Kidney capillary endothelial cell (primary cell): Measurements from ENCODE around the gene MYO15B.

Source experiments
- DNase-seq: peaks from one replicate; pipeline ENCODE4 v3.0.0-alpha.2; 2018; ENCODE audit warnings: low spot score

The MYO15B gene

GRCh38 chr17:75558666-75559530, 28.7 kb upstream of the MYO15B start:
- DNase-seq, result no peak

- no peak for DNase-seq
Measured at GRCh38 chr17:75559958-75560533, 27.6 kb upstream of the MYO15B start.

GRCh38 chr17:75561927-75562603, 25.5 kb upstream of the MYO15B start:
- DNase-seq, result no peak

GRCh38 chr17:75563063-75563758, 24.4 kb upstream of the MYO15B start:
- no peak for DNase-seq

- DNase-seq, result no peak
Measured at GRCh38 chr17:75564195-75564594, 23.4 kb upstream of the MYO15B start.

DNA sequence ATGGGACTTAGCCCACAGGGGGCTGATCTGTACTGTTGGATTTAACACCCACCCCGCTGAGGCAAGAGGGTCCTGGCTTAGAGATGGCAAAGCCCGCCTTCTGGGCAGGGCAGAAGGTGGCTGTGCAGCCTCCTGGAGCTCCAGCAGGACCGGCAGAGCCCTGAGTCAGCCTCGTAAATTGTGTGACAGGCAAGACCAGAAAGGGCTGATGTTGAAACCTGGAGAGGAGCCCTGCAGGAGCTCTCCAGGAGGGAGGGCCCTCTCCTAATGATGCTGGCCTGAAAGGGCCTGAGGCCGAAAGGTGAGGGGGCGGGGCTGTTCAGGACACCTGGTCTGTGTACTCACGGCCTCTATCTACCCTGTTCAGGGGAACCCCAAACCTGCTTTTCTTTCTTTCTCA, 22.5 kb upstream of the MYO15B start:
- DNase-seq, result no peak

GRCh38 chr17:75565618-75566017, 22.0 kb upstream of the MYO15B start:
- DNase-seq, result no peak

DNA sequence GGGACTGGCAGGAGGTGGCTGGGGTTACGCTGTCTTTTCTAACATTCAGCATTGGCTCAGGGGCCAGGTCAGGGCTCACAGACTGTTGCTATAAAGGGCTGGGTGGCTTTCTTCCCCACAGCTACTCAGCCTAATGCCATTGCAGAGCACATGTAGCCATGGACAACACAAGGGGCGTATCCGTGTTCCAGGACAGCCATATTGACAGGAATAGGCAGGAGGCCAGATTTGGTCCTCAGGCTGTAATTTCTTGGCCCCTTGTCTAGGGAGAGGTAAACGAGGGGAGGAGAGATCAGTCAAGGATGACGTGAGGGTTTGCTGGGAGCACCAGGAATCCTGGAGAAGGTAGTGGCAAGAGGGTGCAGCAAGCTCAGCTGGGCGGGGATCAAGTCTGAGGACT, 21.2 kb upstream of the MYO15B start:
- no peak for DNase-seq

DNA sequence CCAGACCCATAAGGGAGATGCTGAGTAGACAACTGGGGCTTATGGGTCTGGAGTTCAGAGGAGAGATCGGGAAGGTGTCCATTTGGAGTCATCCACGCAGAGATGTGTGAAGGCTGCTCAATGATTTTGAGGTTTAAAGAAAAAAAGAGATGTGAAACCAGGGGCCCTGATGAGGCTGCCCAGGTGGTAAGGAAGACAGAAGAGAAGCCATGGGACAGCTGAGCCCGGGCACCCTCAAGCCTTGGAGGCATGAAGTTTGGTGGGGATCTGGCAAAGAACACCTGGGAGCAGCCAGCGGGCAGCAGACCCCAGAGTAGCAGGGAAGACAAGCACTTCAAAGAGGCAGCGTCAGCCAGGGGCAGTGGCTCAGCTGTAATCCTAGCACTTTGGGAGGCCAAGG, 20.8 kb upstream of the MYO15B start:
- DNase-seq, result no peak

DNA sequence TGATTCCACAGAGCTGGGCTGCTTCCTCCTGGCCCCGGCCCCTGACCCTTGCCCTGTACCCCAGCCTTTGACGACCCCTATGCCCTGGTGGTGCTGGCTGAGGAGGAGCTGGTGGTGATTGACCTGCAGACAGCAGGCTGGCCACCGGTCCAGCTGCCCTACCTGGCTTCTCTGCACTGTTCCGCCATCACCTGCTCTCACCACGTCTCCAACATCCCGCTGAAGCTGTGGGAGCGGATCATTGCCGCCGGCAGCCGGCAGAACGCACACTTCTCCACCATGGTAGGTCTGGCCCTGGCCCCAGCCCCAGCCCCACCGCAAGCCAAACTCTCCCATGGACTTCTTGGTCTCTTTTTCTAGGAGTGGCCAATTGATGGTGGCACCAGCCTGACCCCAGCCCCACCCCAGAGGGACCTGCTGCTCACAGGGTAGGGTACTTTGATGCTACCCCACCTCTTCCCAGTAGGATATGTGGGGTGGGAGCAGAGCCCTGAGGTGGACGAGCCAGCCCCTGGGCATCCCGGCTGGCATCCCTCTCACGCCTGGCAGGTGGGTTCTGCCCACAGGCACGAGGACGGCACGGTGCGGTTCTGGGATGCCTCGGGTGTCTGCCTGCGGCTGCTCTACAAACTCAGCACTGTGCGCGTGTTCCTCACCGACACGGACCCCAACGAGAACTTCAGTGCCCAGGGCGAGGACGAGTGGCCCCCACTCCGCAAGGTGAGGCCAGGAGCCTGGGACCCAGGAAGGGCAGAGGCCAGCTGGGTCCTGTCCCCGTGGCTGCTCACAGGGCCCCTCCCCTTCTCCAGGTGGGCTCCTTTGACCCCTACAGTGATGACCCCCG, 19.0 kb upstream of the MYO15B start:
- DNase-seq, result no peak

- DNase-seq, result no peak
Measured at GRCh38 chr17:75570034-75570676, 17.4 kb upstream of the MYO15B start.

GRCh38 chr17:75570772-75571171, 16.8 kb upstream of the MYO15B start:
- no peak for DNase-seq

DNA sequence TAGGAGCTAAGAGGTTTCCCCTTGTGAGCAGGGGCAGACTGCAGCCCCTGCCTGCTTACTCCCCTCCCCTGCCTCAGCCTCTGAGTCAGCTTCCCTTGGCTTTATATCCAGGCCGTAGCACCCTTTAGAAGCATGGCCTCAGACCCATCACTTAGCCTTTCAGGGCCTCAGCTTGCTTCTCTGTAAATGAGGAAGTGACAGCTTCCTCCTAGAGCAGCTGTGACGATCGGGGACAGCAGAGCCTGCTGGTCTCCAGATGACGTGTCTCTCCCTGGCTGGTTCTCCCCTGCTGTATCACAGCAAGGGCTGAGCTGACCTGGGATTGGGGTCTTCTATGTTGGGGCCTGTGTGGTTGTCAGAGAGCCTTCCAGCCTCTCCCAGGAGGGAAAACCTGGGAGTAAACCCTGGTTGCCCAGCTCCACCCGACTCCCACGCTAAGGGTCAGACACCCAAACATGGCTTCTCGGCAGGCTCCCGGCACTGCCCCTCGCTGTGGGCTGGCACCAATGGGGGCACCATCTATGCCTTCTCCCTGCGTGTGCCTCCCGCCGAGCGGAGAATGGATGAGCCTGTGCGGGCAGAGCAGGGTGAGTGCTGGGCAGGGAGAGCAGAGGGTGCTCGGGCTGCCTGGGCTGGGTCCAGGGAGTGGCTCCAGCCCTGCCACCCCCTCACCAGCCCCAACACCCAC, 16.3 kb upstream of the MYO15B start:
- DNase-seq, result peak; percentile 92

- DNase-seq, result no peak
Measured at GRCh38 chr17:75571885-75572215, 15.8 kb upstream of the MYO15B start.

DNA sequence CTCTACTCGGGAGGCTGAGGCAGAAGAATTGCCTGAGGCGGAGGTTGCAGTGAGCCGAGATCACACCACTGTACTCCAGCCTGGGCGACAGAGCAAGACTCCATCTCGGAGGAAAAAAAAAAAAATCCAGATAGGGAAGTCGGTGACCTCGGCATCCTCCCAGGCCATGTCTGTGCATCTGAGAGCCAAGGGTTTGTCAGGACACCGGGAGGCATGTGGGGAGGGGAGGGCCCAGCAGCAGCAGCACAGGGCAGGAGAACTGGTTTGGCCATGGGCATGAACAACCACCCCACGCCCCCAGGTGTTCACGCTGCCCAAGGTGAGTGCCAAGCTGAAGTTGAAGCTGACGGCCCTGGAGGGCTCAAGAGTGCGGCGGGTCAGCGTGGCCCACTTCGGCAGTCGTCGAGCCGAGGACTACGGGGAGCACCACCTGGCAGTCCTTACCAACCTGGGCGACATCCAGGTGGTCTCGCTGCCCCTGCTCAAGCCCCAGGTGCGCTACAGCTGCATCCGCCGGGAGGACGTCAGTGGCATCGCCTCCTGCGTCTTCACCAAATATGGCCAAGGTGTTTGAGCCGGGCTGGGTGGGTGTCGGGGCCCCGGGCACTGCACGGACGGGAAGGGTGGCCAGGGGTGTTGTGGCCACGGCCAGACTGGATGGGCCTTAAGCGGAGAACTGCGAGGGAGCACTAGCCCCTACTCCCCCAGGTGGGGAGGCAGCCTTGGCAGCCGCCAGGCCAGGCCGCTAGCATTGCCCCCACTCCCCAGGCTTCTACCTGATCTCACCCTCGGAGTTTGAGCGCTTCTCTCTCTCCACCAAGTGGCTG, 14.7 kb upstream of the MYO15B start:
- no peak for DNase-seq

GRCh38 chr17:75573540-75573957, 14.1 kb upstream of the MYO15B start:
- DNase-seq, result no peak

- no peak for DNase-seq
Measured at GRCh38 chr17:75573994-75574393, 13.6 kb upstream of the MYO15B start.

DNA sequence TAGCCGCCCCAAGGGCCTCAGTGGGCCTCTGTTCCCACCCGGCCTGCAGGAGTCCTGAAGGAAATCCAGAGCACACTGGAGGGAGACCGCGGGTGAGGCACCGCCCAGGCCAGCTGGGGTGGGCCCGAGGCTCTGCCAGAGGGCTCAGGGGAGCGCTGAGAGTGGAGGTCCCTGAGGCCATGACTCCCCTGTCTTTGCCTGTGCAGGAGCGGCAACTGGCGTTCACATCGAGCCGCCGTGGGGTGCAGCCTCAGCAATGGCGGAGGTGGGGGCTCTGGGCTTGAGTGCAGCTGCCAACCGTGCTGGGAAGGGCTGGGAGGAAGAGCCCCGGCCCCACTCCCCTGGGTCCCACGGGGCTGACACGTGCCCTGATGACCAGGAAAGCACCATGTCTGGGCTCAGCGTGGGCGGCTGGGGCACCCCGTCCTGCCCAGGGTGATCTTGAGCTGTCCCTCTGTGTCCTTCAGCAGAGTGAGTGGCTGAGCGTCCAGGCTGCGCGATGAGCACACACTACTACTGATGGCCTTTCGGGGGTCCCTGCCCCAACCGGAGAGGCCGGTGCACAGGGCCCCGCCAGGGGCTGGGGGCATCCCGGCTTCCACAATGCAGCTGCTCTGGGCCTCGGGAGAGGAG, 13.1 kb upstream of the MYO15B start:
- DNase-seq, result no peak

DNA sequence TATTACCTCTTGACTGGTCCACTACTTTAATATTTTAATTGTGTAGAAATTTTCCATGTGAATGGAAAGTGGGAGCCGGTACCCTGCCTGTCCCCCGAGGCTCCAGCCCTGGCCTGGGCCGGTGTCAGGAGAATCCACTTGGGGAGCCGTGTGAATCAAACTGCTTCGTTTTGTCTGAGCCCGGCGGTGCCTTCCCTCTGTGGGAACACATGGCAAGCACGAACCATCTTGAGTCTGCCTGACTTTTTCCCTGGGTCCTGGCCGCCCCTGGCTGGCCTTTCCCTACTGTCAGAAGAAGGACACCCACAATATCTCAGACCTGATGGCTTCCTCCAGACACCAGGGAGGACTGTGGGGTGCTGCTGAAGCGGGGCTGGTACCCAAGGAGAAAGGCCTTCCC, 12.4 kb upstream of the MYO15B start:
- no peak for DNase-seq
